Tibial nerve (tissue), 4 donors: ENCODE results near the gene CMIP.

Experiments
- EP300 ChIP-seq, 2 donors: sonication (generic); formaldehyde crosslinking; IDR thresholded peaks; one replicate each; pipeline ENCODE4 v1.6.1; 2017; ENCODE audit warnings: antibody characterized with exemption in 2 of 2, mild to moderate bottlenecking in 1 of 2
- POLR2A ChIP-seq, 2 donors: fragments of 450-650 bp; IDR thresholded peaks; one replicate each; pipeline ENCODE4 v1.6.1; 2017; ENCODE audit warnings: antibody characterized with exemption in 2 of 2, mild to moderate bottlenecking in 2 of 2, moderate library complexity in 2 of 2
- TF ChIP-seq, protein P1 (sequence below), 5 experiments: fragments of 200-600 bp in 3 of 5; fragments of 450-650 bp in 2 of 5; sonication (generic) in 3 of 5; IDR thresholded peaks; one replicate each; pipeline ENCODE4 v1.5.1; 2016 to 2019; ENCODE audit warnings: antibody characterized with exemption in 5 of 5, mild to moderate bottlenecking in 3 of 5, moderate library complexity in 2 of 5

DNA sequence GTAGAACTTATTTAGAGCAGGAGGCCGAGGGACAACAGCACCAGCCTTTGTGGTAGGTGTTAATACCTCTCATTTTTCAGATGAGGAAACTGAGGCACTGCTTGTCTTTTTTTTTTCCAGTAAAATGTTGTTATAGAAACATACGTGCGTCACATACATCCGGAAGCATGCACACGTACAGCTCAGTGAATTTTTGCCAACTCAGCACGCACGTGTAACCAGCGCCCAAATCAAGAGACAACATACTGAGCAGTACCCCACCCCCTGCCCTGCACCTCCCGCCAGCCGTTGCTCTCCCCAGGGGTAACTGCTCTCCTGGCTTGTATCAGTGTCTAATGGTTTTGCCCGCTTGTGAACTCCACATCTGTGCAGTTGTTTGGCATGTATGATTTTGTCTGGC lies 92.0 kb downstream of the CMIP start:
- TF ChIP-seq POLR2A (IDR thresholded peaks at IDR 0.05) (no peak), EP300 (IDR thresholded peaks at IDR 0.05) (no peak)
- TF ChIP-seq, protein P1, sequence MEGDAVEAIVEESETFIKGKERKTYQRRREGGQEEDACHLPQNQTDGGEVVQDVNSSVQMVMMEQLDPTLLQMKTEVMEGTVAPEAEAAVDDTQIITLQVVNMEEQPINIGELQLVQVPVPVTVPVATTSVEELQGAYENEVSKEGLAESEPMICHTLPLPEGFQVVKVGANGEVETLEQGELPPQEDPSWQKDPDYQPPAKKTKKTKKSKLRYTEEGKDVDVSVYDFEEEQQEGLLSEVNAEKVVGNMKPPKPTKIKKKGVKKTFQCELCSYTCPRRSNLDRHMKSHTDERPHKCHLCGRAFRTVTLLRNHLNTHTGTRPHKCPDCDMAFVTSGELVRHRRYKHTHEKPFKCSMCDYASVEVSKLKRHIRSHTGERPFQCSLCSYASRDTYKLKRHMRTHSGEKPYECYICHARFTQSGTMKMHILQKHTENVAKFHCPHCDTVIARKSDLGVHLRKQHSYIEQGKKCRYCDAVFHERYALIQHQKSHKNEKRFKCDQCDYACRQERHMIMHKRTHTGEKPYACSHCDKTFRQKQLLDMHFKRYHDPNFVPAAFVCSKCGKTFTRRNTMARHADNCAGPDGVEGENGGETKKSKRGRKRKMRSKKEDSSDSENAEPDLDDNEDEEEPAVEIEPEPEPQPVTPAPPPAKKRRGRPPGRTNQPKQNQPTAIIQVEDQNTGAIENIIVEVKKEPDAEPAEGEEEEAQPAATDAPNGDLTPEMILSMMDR (IDR thresholded peaks at IDR 0.05): no peak
